Bone marrow (tissue), 2 donors: ENCODE measurements around the gene DCLRE1B.

Experiments
- DNase-seq, 2 donors: peaks; one replicate each; lab custom pipeline; 2025; lab: John Stamatoyannopoulos, UW

The DCLRE1B gene

DNA sequence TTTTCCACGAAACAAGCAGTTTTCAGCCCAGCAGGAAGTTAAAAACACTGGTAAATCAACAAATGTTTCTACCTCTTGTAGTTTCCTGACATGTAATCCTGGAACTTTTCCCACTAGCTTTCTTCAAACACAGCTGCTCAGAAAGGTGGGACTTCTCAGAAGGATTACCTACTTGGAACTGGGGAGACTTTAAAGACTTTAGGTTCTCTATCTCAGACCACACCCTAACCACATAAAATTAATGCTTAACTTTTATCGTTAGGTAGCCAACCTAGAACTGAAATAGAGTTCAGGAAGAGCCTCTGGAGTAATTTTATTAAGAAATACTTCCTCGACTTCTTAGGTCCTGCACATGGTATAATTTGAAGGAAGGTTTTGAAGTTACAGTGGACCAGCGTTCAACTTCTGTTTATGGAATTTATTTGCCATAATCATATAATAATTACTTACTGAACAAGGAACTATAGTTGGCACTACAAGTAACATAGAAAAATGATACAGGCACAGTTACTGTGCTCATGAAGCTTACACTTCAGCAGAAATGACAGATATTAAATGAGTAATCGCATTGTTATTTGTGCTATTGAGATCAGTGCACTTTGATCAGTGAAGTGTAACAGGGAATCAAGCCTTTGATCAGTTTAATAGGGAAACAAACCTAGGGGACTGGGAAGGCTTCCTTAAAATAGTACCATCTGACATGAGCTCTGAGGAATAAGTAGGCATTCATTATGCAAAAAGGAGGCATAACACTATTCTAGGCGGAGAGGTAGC lies 17.5 kb upstream of the DCLRE1B start, which contains the start of gene BCL2L15:
Gene BCL2L15 (minus strand): TSS at position 180 of the 774 bp plus-strand sequence. CDS start 206 bp downstream, outside the sequence.
- DNase-seq = no peak

GRCh38 chr1:113890816-113891215 lies 14.3 kb upstream of the DCLRE1B start:
- no peak for DNase-seq

GRCh38 chr1:113891631-113892220 lies 13.4 kb upstream of the DCLRE1B start:
- DNase-seq = no peak

GRCh38 chr1:113893267-113893666 lies 11.9 kb upstream of the DCLRE1B start:
- DNase-seq = no peak

- DNase-seq = no peak
Measured at GRCh38 chr1:113895098-113895497, 10.0 kb upstream of the DCLRE1B start.

DNA sequence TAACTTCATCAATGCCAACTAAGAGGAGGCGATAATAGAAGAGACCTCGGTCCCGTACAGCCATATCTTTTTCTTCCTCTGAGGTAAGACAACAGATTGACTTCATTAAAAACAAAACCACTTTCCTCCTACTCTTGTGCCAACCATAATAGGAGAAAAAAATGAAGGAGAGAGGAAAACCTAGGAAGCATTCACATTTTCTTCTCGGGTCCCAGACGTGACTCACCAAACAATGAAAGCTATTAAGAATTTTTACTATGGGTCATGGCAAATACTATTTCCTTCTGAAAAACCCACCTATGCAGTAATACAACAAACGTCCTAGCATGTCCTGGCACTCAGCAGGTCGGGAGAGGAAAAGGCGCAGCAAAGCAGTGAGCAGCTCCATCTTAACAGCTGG lies 9.2 kb upstream of the DCLRE1B start:
- no peak for DNase-seq

- no peak for DNase-seq
Measured at GRCh38 chr1:113898241-113898814, 6.8 kb upstream of the DCLRE1B start.

DNA sequence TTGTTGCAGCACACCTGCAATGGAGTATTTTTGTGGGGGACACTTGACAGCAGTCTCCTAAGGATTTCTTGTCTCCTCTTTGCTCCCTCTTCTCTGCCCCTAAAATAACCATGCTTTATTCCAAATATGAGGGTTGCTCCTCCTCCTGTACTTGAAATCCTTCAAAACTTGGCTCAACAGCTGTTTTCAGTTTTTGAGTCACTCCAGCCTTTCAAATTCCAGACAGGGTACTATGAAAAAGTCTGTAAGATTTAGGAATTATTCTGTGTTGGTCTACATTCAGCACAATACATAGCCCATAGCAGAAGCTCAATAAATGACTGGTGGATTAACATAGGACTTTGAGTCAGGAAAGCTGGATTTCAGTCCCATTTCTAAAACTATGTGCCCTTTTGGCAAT lies 6.0 kb upstream of the DCLRE1B start:
- DNase-seq = no peak

GRCh38 chr1:113901191-113901590 lies 3.9 kb upstream of the DCLRE1B start:
- no peak for DNase-seq

DNA sequence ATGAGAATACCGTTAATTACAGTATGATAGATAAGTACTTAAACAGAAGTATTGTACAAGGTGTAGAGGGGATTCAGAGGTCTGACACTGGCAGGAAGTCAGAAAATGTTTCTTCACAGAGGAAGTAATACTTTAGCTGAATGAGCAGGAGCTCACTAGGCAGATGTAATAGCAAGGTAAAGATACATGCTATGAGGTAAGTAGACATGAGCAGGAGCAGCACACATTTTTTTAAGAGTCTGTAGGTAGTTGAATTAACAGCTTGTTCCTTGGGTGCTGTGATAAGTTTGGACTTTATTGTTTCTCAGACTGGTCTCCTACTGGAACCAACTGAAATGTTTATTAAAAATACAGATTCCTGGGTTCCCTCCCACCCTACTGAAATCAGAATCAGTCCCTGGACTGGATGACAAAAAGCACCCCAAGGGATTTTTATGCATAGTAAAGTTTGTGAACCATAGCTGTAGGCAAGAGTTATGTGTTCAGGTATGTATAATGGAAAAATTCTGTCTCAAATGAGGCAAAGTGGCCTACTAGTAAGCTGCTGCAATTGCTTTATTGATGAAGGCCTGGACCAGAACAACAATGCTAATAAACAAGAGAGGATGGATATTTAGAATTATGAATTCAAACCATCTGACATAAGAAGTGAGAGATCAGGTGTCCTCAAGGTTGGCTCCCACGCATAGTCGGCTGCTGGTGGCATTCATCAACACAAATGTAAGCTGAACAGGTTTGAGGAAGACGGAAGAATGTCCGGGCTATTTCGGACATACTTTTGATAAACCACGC lies 1.4 kb upstream of the DCLRE1B start:
- DNase-seq = no peak

- peak in 1 of 2 donors; percentile 77 for DNase-seq
Measured at GRCh38 chr1:113904293-113904673, 843 bp upstream of the DCLRE1B start.

- no peak for DNase-seq
Measured at GRCh38 chr1:113905435-113905861, 322 bp downstream of the DCLRE1B start.

- DNase-seq = no peak
Measured at GRCh38 chr1:113912594-113913311, 7.6 kb downstream of the DCLRE1B start.

DNA sequence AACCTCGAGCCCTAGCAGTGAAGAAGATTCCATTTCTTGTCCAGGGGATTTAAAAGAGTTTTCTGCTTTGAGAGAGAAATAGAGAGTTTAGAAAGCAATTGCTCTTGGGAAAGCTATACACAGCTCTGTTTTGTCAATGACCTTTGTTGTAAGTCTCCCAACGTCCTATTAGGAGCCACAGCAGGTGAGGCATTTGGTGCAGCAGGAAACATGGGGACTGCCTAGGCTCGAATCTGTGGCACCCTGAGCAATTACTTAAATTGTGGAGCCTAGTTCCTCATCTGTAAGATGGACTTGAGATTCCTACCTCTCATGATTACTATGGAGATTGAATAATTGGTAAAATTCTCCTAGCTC lies 8.2 kb downstream of the DCLRE1B start:
- DNase-seq = no peak

- no peak for DNase-seq
Measured at GRCh38 chr1:113913887-113914664, 8.9 kb downstream of the DCLRE1B start.

DNA sequence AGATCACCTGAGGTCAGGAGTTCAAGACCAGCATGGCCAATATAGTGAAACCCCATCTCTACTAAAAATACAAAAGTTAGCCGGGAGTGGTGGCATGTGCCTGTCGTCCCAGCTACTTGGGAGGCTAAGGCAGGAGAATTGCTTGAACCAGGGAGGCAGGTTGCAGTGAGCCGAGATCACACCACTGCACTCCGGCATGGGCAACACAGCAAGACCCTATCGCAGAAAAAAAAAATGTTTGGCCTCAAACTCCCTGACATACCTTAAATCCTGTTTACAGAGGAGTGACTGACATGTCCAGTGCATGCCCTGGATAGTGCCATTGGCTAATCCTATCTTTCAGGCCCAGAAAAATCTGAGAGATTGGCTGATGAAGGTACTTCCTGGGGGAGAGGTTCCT lies 11.8 kb downstream of the DCLRE1B start:
- no peak for DNase-seq

GRCh38 chr1:113917400-113918082 lies 12.4 kb downstream of the DCLRE1B start:
- DNase-seq = no peak

DNA sequence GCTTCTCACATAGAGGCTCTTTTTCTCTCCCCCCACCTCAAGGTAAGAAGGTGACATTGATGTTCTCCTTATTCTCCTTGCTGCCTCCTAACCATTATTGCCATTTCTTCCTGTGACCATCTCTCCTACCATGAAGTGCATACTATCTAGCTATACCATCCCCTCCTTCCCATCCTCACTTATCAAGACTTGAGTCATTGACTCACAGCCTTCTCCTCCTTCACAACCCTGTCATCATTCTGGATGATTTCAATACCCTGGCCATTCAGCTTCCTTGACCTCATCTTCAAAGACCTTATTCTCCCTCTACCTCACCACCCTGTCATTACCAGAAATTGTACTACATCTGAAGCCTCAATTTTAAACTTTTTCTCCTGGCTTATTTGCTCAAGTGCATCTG lies 13.1 kb downstream of the DCLRE1B start:
- DNase-seq = no peak

DNA sequence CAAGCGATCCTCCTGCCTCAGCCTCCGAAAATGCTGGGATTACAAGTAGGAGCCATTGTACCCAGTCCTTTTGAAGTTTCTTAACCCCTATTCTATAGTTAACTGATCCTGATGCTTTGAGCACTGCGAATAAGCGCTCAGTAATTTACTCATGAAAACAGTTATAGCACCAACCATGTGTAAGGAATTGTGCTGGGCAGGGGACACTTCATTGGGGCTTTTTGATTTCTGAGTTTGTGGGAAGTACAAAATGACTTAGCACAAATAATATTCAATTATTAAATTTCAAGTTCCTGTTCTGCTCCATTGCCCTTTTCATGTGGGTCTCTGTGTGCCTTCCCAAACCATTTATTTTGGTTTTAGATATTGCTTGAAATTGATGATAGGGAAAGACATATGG lies 17.8 kb downstream of the DCLRE1B start:
- DNase-seq = no peak

GRCh38 chr1:113924473-113924872 lies 19.3 kb downstream of the DCLRE1B start:
- no peak for DNase-seq
